SK-N-SH (cell line): ENCODE measurements around the gene CUEDC2.

Experiments
- MAX ChIP-seq: IDR thresholded peaks from 2 replicates; pipeline ENCODE4 v1.4.0; 2012; ENCODE audit warnings: low read depth
- TAF1 ChIP-seq: IDR thresholded peaks from 2 replicates; pipeline ENCODE4 v1.6.1; 2012; ENCODE audit warnings: low read depth, mild to moderate bottlenecking, low read length, moderate library complexity, borderline replicate concordance

- TF ChIP-seq MAX (no peak), TAF1 (no peak)
Observed at GRCh38 chr10:102409604-102410428, 22.6 kb downstream of the CUEDC2 start.
